Measurements from ENCODE around the gene ACOXL.

DNA sequence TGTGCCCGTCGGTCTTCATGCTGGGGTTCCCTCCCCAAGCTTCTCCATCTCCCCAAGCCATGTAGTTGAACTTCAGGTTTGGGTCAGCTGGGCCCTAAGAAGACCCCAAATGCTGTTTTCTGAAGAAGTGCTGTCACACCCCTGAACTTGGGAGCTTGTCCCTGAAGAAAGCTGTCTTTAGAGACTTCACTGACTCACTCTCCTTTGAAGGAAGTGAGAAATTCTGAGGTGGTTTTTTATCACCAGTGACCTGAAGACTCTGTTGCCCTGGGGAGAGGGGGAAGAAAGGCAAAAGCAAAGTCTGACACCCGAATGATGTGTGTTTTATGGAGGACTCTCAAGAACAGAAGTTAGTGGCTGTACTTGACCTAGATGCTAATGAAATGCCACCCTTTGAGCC is 304.8 kb downstream of the ACOXL start:
- TF ChIP-seq POLR2AphosphoS5 (IDR thresholded peaks at IDR 0.05; ENCODE audit: low read depth, low read length) (no peak), POLR2A (IDR thresholded peaks at IDR 0.05; ENCODE audit: low read depth, low read length) (no peak), TAF1 (IDR thresholded peaks at IDR 0.05; ENCODE audit: borderline replicate concordance, low read depth, low read length) (no peak)
